HG03159 (cell line): ENCODE results near the gene MADD.

Experiments used
- ATAC-seq: cut with Tn5 transposase; IDR thresholded peaks from one replicate; pipeline ENCODE4 v1.9.1; 2021; ENCODE audit warnings: mild to moderate bottlenecking, moderate library complexity; ENCODE audit not compliant: unreplicated experiment

MADD gene

DNA sequence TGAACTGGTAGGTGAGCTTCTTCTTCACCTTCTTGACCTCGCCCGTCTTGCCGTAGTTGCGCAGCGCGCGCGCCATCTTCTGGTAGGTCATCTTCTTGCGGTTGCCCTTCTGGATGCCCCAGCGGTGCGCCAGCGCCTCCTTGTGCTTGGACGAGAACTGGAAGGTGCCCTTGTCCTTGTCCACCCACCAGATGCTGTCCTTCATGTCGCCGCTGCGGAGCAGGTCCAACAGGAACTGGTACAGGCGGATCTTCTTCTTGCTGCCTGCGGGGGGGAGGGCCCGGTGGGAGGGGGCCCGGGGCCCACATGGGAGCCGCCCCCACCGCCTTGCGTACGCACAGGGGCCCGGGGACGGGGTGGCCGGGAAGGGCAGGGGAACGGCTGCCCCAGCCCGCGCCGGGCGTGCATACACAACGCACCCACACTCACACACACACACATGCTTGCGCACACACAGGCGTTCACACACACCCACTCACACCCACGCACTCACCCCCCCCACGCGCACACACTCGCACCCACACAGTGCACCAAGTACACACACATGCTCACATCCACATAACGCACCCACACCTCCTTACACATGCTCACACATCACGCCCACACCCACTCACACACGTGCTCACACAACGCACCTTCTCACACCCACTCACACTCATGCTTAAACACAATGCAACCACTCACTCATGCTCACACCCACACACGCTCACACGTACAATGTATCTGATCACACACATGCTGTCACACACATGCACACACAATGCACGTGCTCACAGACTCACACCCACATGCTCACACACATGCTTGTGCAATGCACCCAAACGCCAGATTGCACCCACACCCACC is 85.6 kb downstream of the MADD start:
- no peak for ATAC-seq

- ATAC-seq: no peak
These were observed 86.4 kb downstream of the MADD start for GRCh38 chr11:47356129-47356997.

- no peak for ATAC-seq
These were observed 87.0 kb downstream of the MADD start for GRCh38 chr11:47356998-47357329.

- ATAC-seq: no peak
These were observed 88.2 kb downstream of the MADD start for GRCh38 chr11:47357985-47358730.

GRCh38 chr11:47358731-47359051 is 88.8 kb downstream of the MADD start:
- no peak for ATAC-seq

- no peak for ATAC-seq
These were observed 89.2 kb downstream of the MADD start for GRCh38 chr11:47359162-47359561.

GRCh38 chr11:47359586-47359985 is 89.7 kb downstream of the MADD start:
- ATAC-seq: no peak

DNA sequence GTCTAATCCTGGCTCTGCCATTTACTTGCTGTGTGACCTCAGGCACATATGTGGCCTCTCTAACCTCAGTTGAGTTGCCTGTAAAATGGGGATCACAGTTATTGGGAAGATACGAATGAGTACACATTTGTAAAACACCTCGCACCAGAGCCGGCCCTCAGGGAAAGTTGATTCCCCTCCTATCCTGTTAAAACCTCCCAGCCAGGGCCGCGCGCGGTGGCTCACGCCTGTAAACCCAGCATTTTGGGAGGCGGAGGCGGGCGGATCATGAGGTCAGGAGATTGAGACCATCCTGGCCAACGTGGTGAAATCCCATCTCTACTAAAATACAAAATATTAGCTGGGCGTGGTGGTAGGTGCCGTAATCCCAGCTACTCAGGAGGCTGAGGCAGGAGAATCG is 90.4 kb downstream of the MADD start:
- ATAC-seq: no peak

- no peak for ATAC-seq
These were observed 91.5 kb downstream of the MADD start for GRCh38 chr11:47361419-47361818.

DNA sequence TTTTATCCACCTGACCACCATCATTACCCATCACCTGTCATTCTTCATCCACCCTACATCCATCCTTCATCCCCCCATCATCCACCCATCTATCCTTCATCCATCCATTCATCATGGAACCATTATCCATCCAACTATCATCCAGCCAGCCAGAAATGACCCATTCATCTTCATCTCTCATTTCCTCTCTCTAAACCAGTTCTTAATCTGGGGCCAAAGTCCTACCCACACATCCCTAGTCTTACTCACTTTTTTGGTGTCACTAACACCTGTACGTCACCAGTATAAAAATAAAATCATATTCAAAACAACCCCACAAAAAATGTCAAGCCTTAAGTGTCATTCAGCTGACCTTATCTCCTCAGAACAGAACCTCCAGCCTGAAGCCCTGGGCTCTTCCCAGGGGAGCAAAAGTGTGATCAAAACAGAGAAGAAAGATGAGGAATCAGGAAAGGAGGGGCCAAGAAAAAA is 96.1 kb downstream of the MADD start:
- no peak for ATAC-seq

DNA sequence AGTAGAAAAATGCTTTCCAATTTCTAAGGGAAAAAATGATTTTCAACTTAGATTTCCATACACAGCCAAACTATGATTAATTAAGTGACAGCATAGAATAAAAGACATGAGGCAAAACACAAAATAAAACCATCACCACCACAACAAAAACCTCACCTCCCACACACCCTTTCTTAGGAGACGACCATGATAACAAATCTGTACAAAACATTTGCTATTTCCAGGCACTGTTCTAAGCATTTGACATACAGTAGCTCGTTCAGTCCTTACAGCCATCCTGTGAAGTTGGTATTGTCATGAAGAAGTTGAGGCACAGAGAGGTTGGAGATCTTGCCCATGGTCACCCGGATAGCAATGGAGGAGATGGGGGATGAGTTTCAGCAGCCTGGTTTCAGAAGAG is 99.7 kb downstream of the MADD start:
- ATAC-seq: no peak

DNA sequence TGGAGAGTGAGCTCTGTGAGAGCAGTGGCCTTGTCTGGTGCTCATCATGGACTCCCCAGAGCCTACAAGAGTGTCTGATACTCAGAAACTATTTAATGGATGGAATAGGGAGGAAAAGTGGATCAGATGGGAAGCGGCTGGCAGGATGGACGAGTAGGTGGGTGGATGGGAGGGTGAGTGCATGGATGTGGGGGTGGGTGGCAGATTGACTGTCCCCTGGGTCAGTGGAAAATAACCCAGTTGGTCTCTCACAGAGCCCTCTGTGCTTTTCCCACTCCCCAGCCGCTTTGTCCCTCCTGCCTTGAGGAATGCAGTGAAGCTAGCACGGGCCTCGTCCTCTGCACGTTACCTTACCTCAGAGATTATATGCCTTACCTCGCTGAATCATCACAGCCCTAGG is 102.5 kb downstream of the MADD start:
- ATAC-seq: no peak

- ATAC-seq: no peak
These were observed 104.2 kb downstream of the MADD start for GRCh38 chr11:47373876-47374719.

DNA sequence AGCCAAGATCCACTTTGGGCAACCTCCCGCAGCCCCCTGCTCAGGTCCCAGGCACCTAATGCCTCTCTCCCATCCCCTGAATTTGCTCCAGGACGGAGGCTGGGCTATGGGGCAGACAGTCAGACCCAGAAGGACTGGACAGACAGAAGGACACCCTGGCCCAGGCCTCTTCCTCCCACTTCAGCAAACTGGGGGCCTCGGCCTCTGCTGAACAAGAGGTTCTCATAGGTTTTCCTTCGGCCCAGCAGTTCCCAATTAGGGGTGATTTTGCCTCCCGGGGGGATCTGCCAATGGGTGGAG is 104.7 kb downstream of the MADD start:
- ATAC-seq: no peak

GRCh38 chr11:47375020-47375419 is 105.1 kb downstream of the MADD start:
- ATAC-seq: no peak

- ATAC-seq: no peak
These were observed 105.7 kb downstream of the MADD start for GRCh38 chr11:47375546-47376085.

DNA sequence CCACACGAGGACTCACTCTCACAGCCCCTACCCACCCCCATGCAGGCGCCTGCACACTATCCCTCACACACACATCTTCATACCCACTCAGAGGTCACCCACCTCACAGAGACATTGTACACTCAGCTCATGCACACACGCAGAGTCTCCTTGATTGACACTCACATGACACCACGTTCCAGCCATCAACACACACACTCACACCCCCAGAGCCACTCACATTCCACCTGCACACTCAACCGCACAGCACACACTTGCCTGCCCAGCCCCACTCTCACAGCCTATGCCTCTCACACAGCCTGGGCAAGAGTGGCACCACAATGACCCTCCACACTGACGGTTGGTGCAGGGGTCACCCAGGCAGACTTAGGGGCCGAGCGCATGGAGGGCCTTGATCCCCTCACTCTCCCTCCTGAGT is 106.2 kb downstream of the MADD start:
- ATAC-seq: no peak

DNA sequence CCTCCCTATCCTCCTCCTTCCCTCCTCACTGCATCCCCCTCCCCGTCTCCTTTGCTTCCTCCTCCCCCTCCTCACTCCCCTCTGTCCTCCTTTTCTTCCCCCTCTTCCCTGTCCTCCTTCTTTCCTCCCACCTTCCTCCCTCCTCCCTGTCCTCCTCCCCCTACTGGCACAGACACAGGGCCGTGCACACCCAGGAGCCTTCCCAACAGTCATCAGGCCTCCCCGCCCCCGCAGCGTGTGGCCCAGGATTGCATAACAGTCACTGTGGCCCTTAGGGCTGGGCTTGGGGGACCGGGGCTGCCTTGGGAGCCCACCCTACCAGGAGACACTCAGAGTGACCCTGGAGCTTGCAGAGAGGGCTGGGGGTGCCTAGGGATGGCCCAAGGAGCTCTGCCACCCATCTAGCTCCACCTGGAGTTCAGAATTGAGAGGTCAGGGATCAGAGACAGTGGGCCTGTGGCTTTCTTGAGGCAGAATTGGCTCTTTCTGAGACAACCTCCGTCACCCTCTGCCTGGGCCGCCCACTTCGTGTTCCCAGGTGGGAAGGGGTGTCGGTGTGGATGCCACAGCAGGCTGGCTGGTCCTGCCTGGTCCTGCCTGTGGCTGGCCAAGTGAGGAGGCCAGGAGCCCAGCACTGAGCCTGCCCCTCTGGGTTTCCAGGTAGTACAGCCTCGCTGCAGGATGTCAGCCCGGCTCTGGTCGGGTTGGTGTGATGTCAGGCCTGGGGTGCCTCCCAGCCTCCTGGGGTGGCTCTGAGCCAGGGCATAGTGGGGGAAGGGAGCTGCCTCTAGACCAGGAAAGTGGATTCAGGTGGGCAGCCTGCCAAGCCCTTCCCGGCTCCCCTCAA is 106.8 kb downstream of the MADD start:
- peak; percentile 38 for ATAC-seq

GRCh38 chr11:47377571-47378009 is 107.7 kb downstream of the MADD start:
- ATAC-seq: peak; percentile 10
